Gastrocnemius medialis (tissue), 4 donors: Measurements from ENCODE around the gene LIPT1. TPM values are rescaled to one million over a fixed set of nuclear protein-coding genes. Genes with fewer than 3 reads are reported as not detected.
A peak's percentile ranks its signal among the peaks of the same experiment; 100 is the strongest.
"Not testable (repeated sequence)": the region's sequence is repeated elsewhere in the genome, so short reads cannot be mapped to it uniquely, and the experiment has no call there.

Experiments
- ATAC-seq, 2 donors: fragments of 150-250 bp; one replicate each; pipeline ENCODE4 v1.9.1; 2016
- DNase-seq, 2 donors: peaks; one replicate each; pipeline ENCODE4 v3.0.0-alpha.2; 2019
- H3K27ac ChIP-seq, 4 donors: fragments of 200-600 bp; sonication (generic); 1 replicate in 1 of 4; 2 replicates in 3 of 4; pipeline ENCODE4 v1.5.1; 2016 to 2018; ENCODE audit warnings: mild to moderate bottlenecking in 2 of 4, moderate library complexity in 1 of 4
- H3K27me3 ChIP-seq, 3 donors: fragments of 200-600 bp; sonication (generic) in 2 of 3; 1 replicate in 1 of 3; 2 replicates in 2 of 3; pipeline versions ENCODE4 v1.5.1 to v1.6.0; 2016 to 2019; ENCODE audit warnings: mild to moderate bottlenecking in 1 of 3, moderate library complexity in 1 of 3
- H3K36me3 ChIP-seq, 2 donors: fragments of 200-600 bp; sonication (generic) in 1 of 2; one replicate each; pipeline ENCODE4 v1.5.1; 2017 to 2018
- H3K4me1 ChIP-seq, 2 donors: fragments of 200-600 bp; sonication (generic) in 1 of 2; one replicate each; pipeline ENCODE4 v1.5.1; 2016 to 2017; ENCODE audit warnings: mild to moderate bottlenecking in 2 of 2
- H3K4me3 ChIP-seq, 4 donors: fragments of 200-600 bp; sonication (generic) in 3 of 4; 1 replicate in 1 of 4; 2 replicates in 3 of 4; pipeline ENCODE4 v1.5.1; 2016 to 2019; ENCODE audit warnings: mild to moderate bottlenecking in 2 of 4
- H3K9me3 ChIP-seq, 3 donors: fragments of 200-600 bp; sonication (generic) in 2 of 3; 1 replicate in 1 of 3; 2 replicates in 2 of 3; pipeline ENCODE4 v1.5.1; 2016 to 2019
- POLR2A ChIP-seq, 2 donors: fragments of 450-650 bp; IDR thresholded peaks; one replicate each; pipeline ENCODE4 v1.6.1; 2017; ENCODE audit warnings: antibody characterized with exemption in 2 of 2, mild to moderate bottlenecking in 2 of 2, moderate library complexity in 2 of 2
- in situ Hi-C, 4 donors: fragments of 200-750 bp; cut with MboI; loops; one replicate each; pipeline versions ENCODE4 v1.15.0 to v1.8.0; 2017; ENCODE audit warnings: low sequenced_read_pairs in 4 of 4
- intact Hi-C: fragments of 100-400 bp; cut with DNase I; formaldehyde crosslinking; loops from one replicate; pipeline ENCODE4 v1.15.1; 2023; ENCODE audit warnings: low total_unique reads
- total RNA-seq, 4 donors: library from RNA; depleted of rRNA; stranded (reverse); fragments of >200 nt; gene quantifications; one replicate each; pipeline versions ENCODE4 v1.1.0 to v1.2.3, GENCODE V29; 2016
- TF ChIP-seq, protein P1 (sequence below), 5 experiments: fragments of 450-650 bp in 3 of 5; fragments of 200-600 bp in 2 of 5; sonication (generic) in 2 of 5; IDR thresholded peaks in 4 of 5; conservative IDR thresholded peaks in 1 of 5; 1 replicate in 4 of 5; 2 replicates in 1 of 5; pipeline ENCODE4 v1.5.1; 2016 to 2019; ENCODE audit warnings: antibody characterized with exemption in 5 of 5, mild to moderate bottlenecking in 3 of 5, moderate library complexity in 3 of 5

The LIPT1 gene
- total RNA-seq, 4 donors from 2014 or later = 4.2 to 7.5 (median 6.2) TPM

- no peak for DNase-seq
- Histone ChIP-seq H3K4me3 (no peak overlapping the region), H3K9me3 (no peaks in the 10 kb centered on the region), H3K4me1 (no peaks in the 10 kb centered on the region), H3K27ac (no peak overlapping the region), H3K27me3 (no peaks in the 10 kb centered on the region), H3K36me3 (no peaks in the 10 kb centered on the region)
- TF ChIP-seq, protein P1, sequence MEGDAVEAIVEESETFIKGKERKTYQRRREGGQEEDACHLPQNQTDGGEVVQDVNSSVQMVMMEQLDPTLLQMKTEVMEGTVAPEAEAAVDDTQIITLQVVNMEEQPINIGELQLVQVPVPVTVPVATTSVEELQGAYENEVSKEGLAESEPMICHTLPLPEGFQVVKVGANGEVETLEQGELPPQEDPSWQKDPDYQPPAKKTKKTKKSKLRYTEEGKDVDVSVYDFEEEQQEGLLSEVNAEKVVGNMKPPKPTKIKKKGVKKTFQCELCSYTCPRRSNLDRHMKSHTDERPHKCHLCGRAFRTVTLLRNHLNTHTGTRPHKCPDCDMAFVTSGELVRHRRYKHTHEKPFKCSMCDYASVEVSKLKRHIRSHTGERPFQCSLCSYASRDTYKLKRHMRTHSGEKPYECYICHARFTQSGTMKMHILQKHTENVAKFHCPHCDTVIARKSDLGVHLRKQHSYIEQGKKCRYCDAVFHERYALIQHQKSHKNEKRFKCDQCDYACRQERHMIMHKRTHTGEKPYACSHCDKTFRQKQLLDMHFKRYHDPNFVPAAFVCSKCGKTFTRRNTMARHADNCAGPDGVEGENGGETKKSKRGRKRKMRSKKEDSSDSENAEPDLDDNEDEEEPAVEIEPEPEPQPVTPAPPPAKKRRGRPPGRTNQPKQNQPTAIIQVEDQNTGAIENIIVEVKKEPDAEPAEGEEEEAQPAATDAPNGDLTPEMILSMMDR (IDR thresholded peaks at IDR 0.05 in 4 of 5, conservative IDR thresholded peaks at IDR 0.05 in 1 of 5) = no peak
- TF ChIP-seq POLR2A (IDR thresholded peaks at IDR 0.05) = no peak
- in situ Hi-C loops (no loop called here), intact Hi-C loops (no loop called here)
- no peak for ATAC-seq
Measured at GRCh38 chr2:99112617-99113016, 42.1 kb upstream of the LIPT1 start.

DNA sequence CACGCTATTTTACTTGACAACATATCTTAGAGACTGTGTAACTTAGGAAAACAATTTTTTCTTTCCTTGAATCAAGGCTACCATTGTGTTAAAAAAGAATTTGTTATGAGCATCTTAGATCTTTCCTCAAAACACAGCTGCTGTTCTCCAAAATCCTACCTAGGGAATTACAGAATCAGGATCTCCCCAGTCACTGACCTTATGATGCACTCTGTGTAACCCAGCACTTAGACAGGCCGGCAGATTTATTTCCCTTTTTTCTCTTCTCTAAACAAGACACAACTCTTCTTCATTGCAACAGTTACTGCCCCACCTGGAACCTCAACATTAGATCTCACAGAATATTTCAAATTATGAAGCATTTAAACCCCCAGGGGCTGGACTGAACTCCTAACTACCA, 26.8 kb upstream of the LIPT1 start:
- Histone ChIP-seq H3K4me3 (no peak overlapping the region), H3K36me3 (no peaks in the 10 kb centered on the region), H3K27ac (no peak overlapping the region), H3K9me3 (peaks cover 0 to 5% (median 2%) of the 10 kb centered on the region in 3 donors), H3K4me1 (no peaks in the 10 kb centered on the region), H3K27me3 (no peaks in the 10 kb centered on the region)
- DNase-seq (no peak), ATAC-seq (no peak)
- TF ChIP-seq, protein P1 (IDR thresholded peaks at IDR 0.05 in 4 of 5, conservative IDR thresholded peaks at IDR 0.05 in 1 of 5) = no peak
- TF ChIP-seq POLR2A (IDR thresholded peaks at IDR 0.05) = no peak
- intact Hi-C loops (no loop called here), in situ Hi-C loops (no loop called here)

DNA sequence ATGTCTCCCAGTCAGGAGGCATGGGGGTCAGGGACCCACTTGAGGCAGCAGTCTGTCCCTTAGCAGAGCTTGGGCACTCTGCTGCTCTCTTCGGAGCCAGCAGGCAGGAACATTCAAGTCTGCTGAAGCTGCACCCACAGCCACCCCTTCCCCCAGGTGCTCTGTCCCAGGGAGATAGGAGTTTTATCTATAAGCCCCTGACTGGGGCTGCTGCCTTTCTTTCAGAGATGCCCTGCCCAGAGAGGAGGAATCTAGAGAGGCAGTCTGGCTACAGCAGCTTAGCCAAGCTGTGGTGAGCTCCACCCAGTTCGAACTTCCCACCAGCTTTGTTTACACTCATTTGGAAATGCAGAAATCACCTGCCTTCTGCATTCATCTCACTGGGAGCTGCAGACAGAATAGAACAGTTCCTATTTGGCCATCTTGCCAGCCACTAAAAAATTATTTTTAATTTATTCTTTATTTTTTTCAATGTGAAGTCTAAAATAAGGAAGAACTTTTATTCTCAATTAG, 19.7 kb upstream of the LIPT1 start:
- H3K36me3 ChIP-seq, H3K4me3 ChIP-seq, H3K9me3 ChIP-seq, intact Hi-C loops, H3K4me1 ChIP-seq, in situ Hi-C loops, H3K27me3 ChIP-seq, ATAC-seq, DNase-seq, H3K27ac ChIP-seq: not testable (repeated sequence)

GRCh38 chr2:99139003-99139402, 15.8 kb upstream of the LIPT1 start:
- H3K36me3 ChIP-seq = no peaks in the 10 kb centered on the region
- no peaks in the 10 kb centered on the region for H3K27me3 ChIP-seq
- no peak overlapping the region for H3K27ac ChIP-seq
- intact Hi-C loops = no loop called here
- in situ Hi-C loops = no loop called here
- H3K9me3 ChIP-seq = no peaks in the 10 kb centered on the region
- TF ChIP-seq POLR2A (IDR thresholded peaks at IDR 0.05) = no peak
- TF ChIP-seq, protein P1 (IDR thresholded peaks at IDR 0.05 in 4 of 5, conservative IDR thresholded peaks at IDR 0.05 in 1 of 5) = no peak
- DNase-seq = no peak
- no peak overlapping the region for H3K4me3 ChIP-seq
- no peak for ATAC-seq
- peaks cover 4 to 11% of the 10 kb centered on the region in 2 donors for H3K4me1 ChIP-seq

- peaks cover 4 to 11% of the 10 kb centered on the region in 2 donors for H3K4me1 ChIP-seq
- no peak for DNase-seq
- peak in 1 of 2 donors; percentile 28 for ATAC-seq
- peak overlapping the region; percentile 78 to 81 (median 79) for H3K27ac ChIP-seq
- peak overlapping the region; percentile 80 to 98 (median 88) for H3K4me3 ChIP-seq
- in situ Hi-C loops = no loop called here
- no peak for TF ChIP-seq POLR2A (IDR thresholded peaks at IDR 0.05)
- TF ChIP-seq, protein P1 (IDR thresholded peaks at IDR 0.05 in 4 of 5, conservative IDR thresholded peaks at IDR 0.05 in 1 of 5) = no peak
- H3K36me3 ChIP-seq = no peaks in the 10 kb centered on the region
- no peaks in the 10 kb centered on the region for H3K27me3 ChIP-seq
- H3K9me3 ChIP-seq = no peaks in the 10 kb centered on the region
- intact Hi-C loops = loop anchor here (2.0 kb wide), 1 partner anchor 351 kb away; the partner anchor contains the start of gene REV1
Measured at GRCh38 chr2:99140056-99140859, 14.5 kb upstream of the LIPT1 start.
